HepG2 (cell line): ENCODE data around the gene BRAF. TPM values are rescaled to one million over a fixed set of nuclear protein-coding genes. Genes with fewer than 3 reads are reported as not detected.
A peak's percentile ranks its signal among the peaks of the same experiment; 100 is the strongest.

Experiments used
- ARNTL ChIP-seq: sonication (generic); formaldehyde crosslinking; IDR thresholded peaks from 2 replicates; pipeline ENCODE4 v1.4.0; 2020; ENCODE audit warnings: mild to moderate bottlenecking, missing genetic modification reagents
- BORCS8-MEF2B ChIP-seq: sonication (generic); formaldehyde crosslinking; IDR thresholded peaks from 2 replicates; pipeline ENCODE4 v1.8.0; 2022; ENCODE audit warnings: mild to moderate bottlenecking, missing genetic modification reagents
- CAMTA2 ChIP-seq: sonication (generic); formaldehyde crosslinking; IDR thresholded peaks from 2 replicates; pipeline ENCODE4 v1.4.0; 2020; ENCODE audit warnings: mild to moderate bottlenecking, missing genetic modification reagents, borderline replicate concordance
- HOXA3 ChIP-seq: sonication (generic); formaldehyde crosslinking; IDR thresholded peaks from 2 replicates; pipeline ENCODE4 v1.5.0; 2020; ENCODE audit warnings: missing genetic modification reagents
- MIER2 ChIP-seq: IDR thresholded peaks from 2 replicates; pipeline ENCODE4 v1.6.1; 2016; ENCODE audit warnings: missing biosample characterization, missing genetic modification reagents
- NBN ChIP-seq: fragments of 450-650 bp; conservative IDR thresholded peaks from 2 replicates; pipeline ENCODE4 v1.6.1; 2017
- NCOR1 ChIP-seq: fragments of 200-600 bp; sonication (generic); IDR thresholded peaks from 2 replicates; pipeline ENCODE4 v1.7.0; 2017; ENCODE audit warnings: antibody characterized with exemption, low read length, borderline replicate concordance
- PAF1 ChIP-seq: IDR thresholded peaks from 2 replicates; pipeline ENCODE4 v1.6.1; 2016; ENCODE audit warnings: missing genetic modification reagents, missing compliant biosample characterization
- POLR2A ChIP-seq, 2 experiments: IDR thresholded peaks; 2 replicates each; pipeline ENCODE4 v1.6.1; 2011; ENCODE audit warnings: low read depth in 2 of 2, low read length in 2 of 2, mild to moderate bottlenecking in 1 of 2, moderate library complexity in 1 of 2; ENCODE audit not compliant: insufficient read depth in 1 of 2
- SRSF1 ChIP-seq: fragments of 200-400 bp; formaldehyde crosslinking; optimal IDR thresholded peaks from 2 replicates; pipeline ENCODE3; 2017; ENCODE audit warnings: mild to moderate bottlenecking, low read depth, low read length, moderate library complexity
- TAF1 ChIP-seq: sonication (generic); formaldehyde crosslinking; IDR thresholded peaks from 2 replicates; pipeline ENCODE4 v1.4.0; 2020; ENCODE audit warnings: missing genetic modification reagents
- TCF7L2 ChIP-seq: IDR thresholded peaks from 2 replicates; pipeline ENCODE4 v1.6.1; 2011; ENCODE audit warnings: mild to moderate bottlenecking, low read depth, low read length, moderate library complexity
- XRCC5 ChIP-seq: fragments of 200-400 bp; formaldehyde crosslinking; optimal IDR thresholded peaks from 2 replicates; pipeline ENCODE3; 2017; ENCODE audit warnings: mild to moderate bottlenecking, low read length
- ZBTB42 ChIP-seq: sonication (generic); formaldehyde crosslinking; IDR thresholded peaks from 2 replicates; pipeline ENCODE4 v1.5.0; 2020; ENCODE audit warnings: mild to moderate bottlenecking, missing genetic modification reagents
- ZMYM4 ChIP-seq: sonication (generic); formaldehyde crosslinking; IDR thresholded peaks from 2 replicates; pipeline ENCODE4 v1.8.1; 2023; ENCODE audit warnings: mild to moderate bottlenecking, missing genetic modification reagents
- ZNF468 ChIP-seq: sonication (generic); formaldehyde crosslinking; IDR thresholded peaks from 2 replicates; pipeline ENCODE4 v1.8.0; 2022; ENCODE audit warnings: mild to moderate bottlenecking, moderate library complexity, missing genetic modification reagents
- polyA plus RNA-seq, 8 experiments: library from polyadenylated mRNA; depleted of rRNA in 3 of 8; stranded (reverse) in 7 of 8; unstranded in 1 of 8; fragments of >200 nt; fragmentation: Illumina TruSeq in 4 of 8; extraction: Trizol in 4 of 8; gene quantifications; 2 replicates each; pipeline versions ENCODE4 v1.2.1 to v1.2.3, GENCODE V29; 2011 to 2016; ENCODE audit warnings: low read depth in 4 of 8, missing spikeins in 1 of 8, mixed read lengths in 1 of 8; ENCODE audit not compliant: insufficient read depth in 1 of 8
- total RNA-seq, 5 experiments: library from RNA; depleted of rRNA; stranded (reverse); fragments of >200 nt; fragmentation: Illumina TruSeq; extraction: Trizol; gene quantifications; 2 replicates each; pipeline ENCODE4 v1.2.3, GENCODE V29; 2016; ENCODE audit warnings: low read depth in 1 of 5
- TF ChIP-seq, protein P1 (sequence below): sonication (generic); formaldehyde crosslinking; IDR thresholded peaks from 2 replicates; pipeline ENCODE4 v1.4.0; 2020; ENCODE audit warnings: low read depth, mild to moderate bottlenecking, missing genetic modification reagents
- TF ChIP-seq, protein P2 (sequence below): sonication (generic); formaldehyde crosslinking; IDR thresholded peaks from 2 replicates; pipeline ENCODE4 v1.8.1; 2022; ENCODE audit warnings: low read depth, mild to moderate bottlenecking, missing genetic modification reagents
- TF ChIP-seq, protein P3 (sequence below): sonication (generic); formaldehyde crosslinking; IDR thresholded peaks from 2 replicates; pipeline ENCODE4 v1.4.0; 2020; ENCODE audit warnings: missing genetic modification reagents

BRAF gene
- total and polyA plus RNA-seq, 2 of the 13 experiments (the other 11 are each of a cell fraction or from before 2014, with no cell fraction given) = 12.5 to 13.4 TPM

DNA sequence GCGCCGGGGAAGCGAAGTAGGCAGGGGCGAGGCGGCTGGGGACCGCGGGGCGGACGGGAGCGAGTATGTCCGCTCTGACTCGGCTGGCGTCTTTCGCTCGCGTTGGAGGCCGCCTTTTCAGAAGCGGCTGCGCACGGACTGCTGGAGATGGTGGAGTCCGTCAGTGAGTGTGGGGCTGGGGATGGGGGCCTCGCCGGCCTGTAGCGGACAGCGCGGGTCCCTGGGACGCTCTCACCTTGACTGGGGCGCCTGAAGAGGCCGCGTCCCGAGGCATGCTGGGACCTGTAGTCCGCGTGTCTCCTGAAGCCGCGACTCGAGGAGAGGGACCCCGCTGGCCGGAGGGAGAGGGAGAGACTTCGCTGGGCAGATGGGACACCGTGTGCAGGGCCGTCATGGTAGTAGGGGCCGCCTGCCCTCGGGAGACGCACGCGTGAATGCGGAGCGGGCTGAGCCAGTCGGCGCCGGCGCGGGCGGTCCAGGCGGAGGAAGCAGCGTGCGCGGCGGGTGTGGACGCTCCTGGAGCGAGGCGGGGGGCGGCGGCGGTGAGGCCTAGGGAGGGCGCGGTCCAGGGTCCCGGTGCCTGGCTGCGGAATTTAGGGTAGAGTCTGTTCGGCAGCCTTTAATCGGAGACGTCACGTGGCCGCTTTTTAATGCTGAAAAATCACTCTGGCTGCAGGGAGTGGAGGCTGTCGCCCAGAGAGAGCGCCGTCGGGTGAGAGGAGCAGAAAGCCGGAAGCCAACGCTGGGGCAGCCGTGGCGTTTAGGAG is 227.9 kb downstream of the BRAF start, which contains the start of gene NDUFB2 (continued):
- TF ChIP-seq PAF1 (CRISPR knock-in tag) (no peak), NBN (no peak), TAF1 (CRISPR knock-in tag) (peak; percentile 68), BORCS8-MEF2B (CRISPR knock-in tag) (peak; percentile 76; the same call in 1 of the 2 replicates), HOXA3 (CRISPR knock-in tag) (peak; percentile 78), ZBTB42 (CRISPR knock-in tag) (no peak), ZNF468 (CRISPR knock-in tag) (no peak), SRSF1 (no peak), POLR2A (IDR thresholded peaks at IDR 0.05; ENCODE audit: insufficient read depth in 1 of 2, low read depth in 2 of 2, low read length in 2 of 2) (peak; percentile 86 to 95), NCOR1 (no peak), CAMTA2 (no peak), TCF7L2 (no peak), ZMYM4 (CRISPR knock-in tag) (peak; percentile 46; the same call in 1 of the 2 replicates), ARNTL (CRISPR knock-in tag) (peak; percentile 68), XRCC5 (no peak), MIER2 (CRISPR knock-in tag) (no peak)
- TF ChIP-seq, protein P1, sequence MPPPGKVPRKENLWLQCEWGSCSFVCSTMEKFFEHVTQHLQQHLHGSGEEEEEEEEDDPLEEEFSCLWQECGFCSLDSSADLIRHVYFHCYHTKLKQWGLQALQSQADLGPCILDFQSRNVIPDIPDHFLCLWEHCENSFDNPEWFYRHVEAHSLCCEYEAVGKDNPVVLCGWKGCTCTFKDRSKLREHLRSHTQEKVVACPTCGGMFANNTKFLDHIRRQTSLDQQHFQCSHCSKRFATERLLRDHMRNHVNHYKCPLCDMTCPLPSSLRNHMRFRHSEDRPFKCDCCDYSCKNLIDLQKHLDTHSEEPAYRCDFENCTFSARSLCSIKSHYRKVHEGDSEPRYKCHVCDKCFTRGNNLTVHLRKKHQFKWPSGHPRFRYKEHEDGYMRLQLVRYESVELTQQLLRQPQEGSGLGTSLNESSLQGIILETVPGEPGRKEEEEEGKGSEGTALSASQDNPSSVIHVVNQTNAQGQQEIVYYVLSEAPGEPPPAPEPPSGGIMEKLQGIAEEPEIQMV (CRISPR knock-in tag) = peak; percentile 62; the same call in 1 of the 2 replicates
- TF ChIP-seq, protein P2, sequence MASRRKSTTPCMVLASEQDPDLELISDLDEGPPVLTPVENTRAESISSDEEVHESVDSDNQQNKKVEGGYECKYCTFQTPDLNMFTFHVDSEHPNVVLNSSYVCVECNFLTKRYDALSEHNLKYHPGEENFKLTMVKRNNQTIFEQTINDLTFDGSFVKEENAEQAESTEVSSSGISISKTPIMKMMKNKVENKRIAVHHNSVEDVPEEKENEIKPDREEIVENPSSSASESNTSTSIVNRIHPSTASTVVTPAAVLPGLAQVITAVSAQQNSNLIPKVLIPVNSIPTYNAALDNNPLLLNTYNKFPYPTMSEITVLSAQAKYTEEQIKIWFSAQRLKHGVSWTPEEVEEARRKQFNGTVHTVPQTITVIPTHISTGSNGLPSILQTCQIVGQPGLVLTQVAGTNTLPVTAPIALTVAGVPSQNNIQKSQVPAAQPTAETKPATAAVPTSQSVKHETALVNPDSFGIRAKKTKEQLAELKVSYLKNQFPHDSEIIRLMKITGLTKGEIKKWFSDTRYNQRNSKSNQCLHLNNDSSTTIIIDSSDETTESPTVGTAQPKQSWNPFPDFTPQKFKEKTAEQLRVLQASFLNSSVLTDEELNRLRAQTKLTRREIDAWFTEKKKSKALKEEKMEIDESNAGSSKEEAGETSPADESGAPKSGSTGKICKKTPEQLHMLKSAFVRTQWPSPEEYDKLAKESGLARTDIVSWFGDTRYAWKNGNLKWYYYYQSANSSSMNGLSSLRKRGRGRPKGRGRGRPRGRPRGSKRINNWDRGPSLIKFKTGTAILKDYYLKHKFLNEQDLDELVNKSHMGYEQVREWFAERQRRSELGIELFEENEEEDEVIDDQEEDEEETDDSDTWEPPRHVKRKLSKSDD = peak; percentile 60; the same call in 1 of the 2 replicates
- TF ChIP-seq, protein P3, sequence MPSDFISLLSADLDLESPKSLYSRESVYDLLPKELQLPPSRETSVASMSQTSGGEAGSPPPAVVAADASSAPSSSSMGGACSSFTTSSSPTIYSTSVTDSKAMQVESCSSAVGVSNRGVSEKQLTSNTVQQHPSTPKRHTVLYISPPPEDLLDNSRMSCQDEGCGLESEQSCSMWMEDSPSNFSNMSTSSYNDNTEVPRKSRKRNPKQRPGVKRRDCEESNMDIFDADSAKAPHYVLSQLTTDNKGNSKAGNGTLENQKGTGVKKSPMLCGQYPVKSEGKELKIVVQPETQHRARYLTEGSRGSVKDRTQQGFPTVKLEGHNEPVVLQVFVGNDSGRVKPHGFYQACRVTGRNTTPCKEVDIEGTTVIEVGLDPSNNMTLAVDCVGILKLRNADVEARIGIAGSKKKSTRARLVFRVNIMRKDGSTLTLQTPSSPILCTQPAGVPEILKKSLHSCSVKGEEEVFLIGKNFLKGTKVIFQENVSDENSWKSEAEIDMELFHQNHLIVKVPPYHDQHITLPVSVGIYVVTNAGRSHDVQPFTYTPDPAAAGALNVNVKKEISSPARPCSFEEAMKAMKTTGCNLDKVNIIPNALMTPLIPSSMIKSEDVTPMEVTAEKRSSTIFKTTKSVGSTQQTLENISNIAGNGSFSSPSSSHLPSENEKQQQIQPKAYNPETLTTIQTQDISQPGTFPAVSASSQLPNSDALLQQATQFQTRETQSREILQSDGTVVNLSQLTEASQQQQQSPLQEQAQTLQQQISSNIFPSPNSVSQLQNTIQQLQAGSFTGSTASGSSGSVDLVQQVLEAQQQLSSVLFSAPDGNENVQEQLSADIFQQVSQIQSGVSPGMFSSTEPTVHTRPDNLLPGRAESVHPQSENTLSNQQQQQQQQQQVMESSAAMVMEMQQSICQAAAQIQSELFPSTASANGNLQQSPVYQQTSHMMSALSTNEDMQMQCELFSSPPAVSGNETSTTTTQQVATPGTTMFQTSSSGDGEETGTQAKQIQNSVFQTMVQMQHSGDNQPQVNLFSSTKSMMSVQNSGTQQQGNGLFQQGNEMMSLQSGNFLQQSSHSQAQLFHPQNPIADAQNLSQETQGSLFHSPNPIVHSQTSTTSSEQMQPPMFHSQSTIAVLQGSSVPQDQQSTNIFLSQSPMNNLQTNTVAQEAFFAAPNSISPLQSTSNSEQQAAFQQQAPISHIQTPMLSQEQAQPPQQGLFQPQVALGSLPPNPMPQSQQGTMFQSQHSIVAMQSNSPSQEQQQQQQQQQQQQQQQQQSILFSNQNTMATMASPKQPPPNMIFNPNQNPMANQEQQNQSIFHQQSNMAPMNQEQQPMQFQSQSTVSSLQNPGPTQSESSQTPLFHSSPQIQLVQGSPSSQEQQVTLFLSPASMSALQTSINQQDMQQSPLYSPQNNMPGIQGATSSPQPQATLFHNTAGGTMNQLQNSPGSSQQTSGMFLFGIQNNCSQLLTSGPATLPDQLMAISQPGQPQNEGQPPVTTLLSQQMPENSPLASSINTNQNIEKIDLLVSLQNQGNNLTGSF (CRISPR knock-in tag) = peak; percentile 31; the same call in 1 of the 2 replicates
